SH-SY5Y (cell line): ENCODE results near the gene POLR1A.

Experiments used
- GATA2 ChIP-seq: IDR thresholded peaks from 2 replicates; pipeline ENCODE4 v1.6.1; 2011; ENCODE audit warnings: mild to moderate bottlenecking, low read depth, low read length
- GATA3 ChIP-seq: IDR thresholded peaks from 2 replicates; pipeline ENCODE4 v1.6.1; 2011; ENCODE audit warnings: low read depth, mild to moderate bottlenecking, low read length, moderate library complexity

DNA sequence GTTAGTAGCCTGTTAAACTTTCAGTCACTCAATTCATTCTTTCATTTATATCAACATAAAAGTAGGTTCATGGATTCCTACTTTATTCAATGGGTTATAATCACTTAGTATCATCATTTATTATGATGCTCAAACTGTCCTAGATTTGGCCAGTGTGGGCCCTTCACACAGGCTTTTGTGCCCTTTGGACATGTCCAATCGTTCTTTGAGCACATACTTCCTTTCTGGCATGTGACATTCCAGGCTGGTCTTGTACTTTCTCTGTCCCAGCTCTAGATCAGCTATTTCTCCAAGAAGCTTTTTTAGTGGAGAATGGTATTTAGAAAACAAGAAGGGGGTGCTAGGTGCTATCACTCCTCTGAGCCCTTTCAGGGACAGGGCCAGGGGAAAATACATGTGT is 11.5 kb downstream of the POLR1A start:
- no peak for TF ChIP-seq GATA2
- TF ChIP-seq GATA3: no peak
